ENCODE results near the gene MYRIP. TPM values are rescaled to one million over a fixed set of nuclear protein-coding genes. Genes with fewer than 3 reads are reported as not detected.

Gene MYRIP
- total and polyA plus RNA-seq, 2 of the 4 experiments (the other 2 are of a cell fraction): not detected

- no TSS peak for BruUV-seq (replicated peaks)
- no peak overlapping the region for H2AFZ ChIP-seq (replicated peaks; ENCODE audit: low read length, poor library complexity)
- H3K14ac ChIP-seq (replicated peaks; ENCODE audit: low read depth, low read length): no peak overlapping the region
- no peak overlapping the region for H4K8ac ChIP-seq (ENCODE audit: low read depth in 2 of 2, low read length in 2 of 2)
- no peak overlapping the region for H3K9ac ChIP-seq (ENCODE audit: low read depth, low read length)
- no peak for TF ChIP-seq NFE2L2 (IDR thresholded peaks at IDR 0.05; ENCODE audit: low read depth, low read length)
- TF ChIP-seq ELK1 (IDR thresholded peaks at IDR 0.05; ENCODE audit: borderline replicate concordance, low read depth, low read length): no peak
- no peak for TF ChIP-seq RFX5 (IDR thresholded peaks at IDR 0.05; ENCODE audit: low read depth, low read length)
- TF ChIP-seq BHLHE40 (IDR thresholded peaks at IDR 0.05; ENCODE audit: low read depth, low read length): no peak
- TF ChIP-seq POLR2A (IDR thresholded peaks at IDR 0.05; ENCODE audit: low read depth, low read length): no peak
- TF ChIP-seq MXI1 (IDR thresholded peaks at IDR 0.05; ENCODE audit: borderline replicate concordance, low read depth, low read length): no peak
- TF ChIP-seq MAFK (IDR thresholded peaks at IDR 0.05; ENCODE audit: low read depth, low read length): no peak
- no peak for TF ChIP-seq SMC3 (IDR thresholded peaks at IDR 0.05; ENCODE audit: low read depth, low read length)
- TF ChIP-seq CEBPB (IDR thresholded peaks at IDR 0.05; ENCODE audit: low read depth, low read length): no peak
- no peak for TF ChIP-seq RAD21 (IDR thresholded peaks at IDR 0.05; ENCODE audit: low read length)
- no peak for TF ChIP-seq RCOR1 (IDR thresholded peaks at IDR 0.05; ENCODE audit: insufficient replicate concordance, low read length)
- no peak for TF ChIP-seq USF2 (IDR thresholded peaks at IDR 0.05; ENCODE audit: low read depth, low read length)
- no peak for TF ChIP-seq MAZ (IDR thresholded peaks at IDR 0.05; ENCODE audit: borderline replicate concordance, low read depth, low read length)
- WGBS, 2 experiments (ENCODE audit: extremely low coverage in 2 of 2, insufficient read length in 1 of 2): 20% methylated on average over 1 of the region's 4 CpGs; no CpG with 5 or more reads in 1 of the 2 experiments
- in situ Hi-C loops (cut with MboI; ENCODE audit: low sequenced_read_pairs) (no loop called here), intact Hi-C loops (cut with micrococcal nuclease) (no loop called here), dilution Hi-C loops (cut with HindIII; ENCODE audit: low sequenced_read_pairs, unreplicated experiment) (no loop called here)
- no peaks in the 10 kb centered on the region for H4K20me1 ChIP-seq (ENCODE audit: insufficient read depth, low read length)
- H2BK20ac ChIP-seq (ENCODE audit: low read depth, low read length): no peak overlapping the region
- ChIA-PET CTCF (no interaction called here), POLR2A (ENCODE audit: unreplicated experiment) (no interaction called here)
- peaks cover 20% of the 10 kb centered on the region for H3K9me3 ChIP-seq (ENCODE audit: control insufficient read depth, insufficient read depth, low read length)
- H3K79me1 ChIP-seq (ENCODE audit: low read depth in 1 of 2, low read length in 2 of 2): no peaks in the 10 kb centered on the region
- no peak overlapping the region for H3K56ac ChIP-seq (ENCODE audit: extremely low read depth, insufficient read depth, low read length)
- no peak overlapping the region for H4K5ac ChIP-seq (ENCODE audit: low read depth, low read length)
- H2AK9ac ChIP-seq (replicated peaks; ENCODE audit: low read depth, low read length, poor library complexity): no peak overlapping the region
- no peak overlapping the region for H3K27ac ChIP-seq (ENCODE audit: insufficient read depth, low read length)
- H3K4ac ChIP-seq (ENCODE audit: low read depth, low read length): no peak overlapping the region
- H3K4me1 ChIP-seq (ENCODE audit: control insufficient read depth, insufficient read depth, low read length): no peaks in the 10 kb centered on the region
- no peak overlapping the region for H2BK15ac ChIP-seq (ENCODE audit: low read depth, low read length)
- no peaks in the 10 kb centered on the region for H3K9me1 ChIP-seq (ENCODE audit: insufficient read depth, low read length)
- H3K23ac ChIP-seq (ENCODE audit: low read depth, low read length): no peak overlapping the region
- no peak overlapping the region for H3K4me2 ChIP-seq (ENCODE audit: low read depth, low read length)
- no peaks in the 10 kb centered on the region for H3K36me3 ChIP-seq (ENCODE audit: control insufficient read depth, insufficient read depth, low read length)
- no peak overlapping the region for H2BK5ac ChIP-seq (ENCODE audit: low read depth, low read length, poor library complexity, severe bottlenecking)
- H3K27me3 ChIP-seq (ENCODE audit: control insufficient read depth, insufficient read depth, low read length): no peaks in the 10 kb centered on the region
- no peak overlapping the region for H3K18ac ChIP-seq (ENCODE audit: low read depth, low read length)
- H3K4me3 ChIP-seq (ENCODE audit: insufficient read depth, low read depth, low read length): no peak overlapping the region
- no peak overlapping the region for H2BK120ac ChIP-seq (ENCODE audit: low read depth, low read length)
- ATAC-seq (ENCODE audit: low read depth) (no peak), DNase-seq (no peak)
- H4K91ac ChIP-seq (ENCODE audit: insufficient read depth, low read depth, low read length): no peak overlapping the region
- no peak overlapping the region for H2AK5ac ChIP-seq (ENCODE audit: low read depth, low read length)
These were observed 98.6 kb downstream of the MYRIP start for GRCh38 chr3:39907981-39908380.
